GM18873 (cell line): Measurements from ENCODE around the gene NUDT2.
"Not testable (repeated sequence)": the region's sequence is repeated elsewhere in the genome, so short reads cannot be mapped to it uniquely, and the experiment has no call there.

Source experiments
- ATAC-seq: cut with Tn5 transposase; IDR thresholded peaks from one replicate; pipeline ENCODE4 v1.9.1; 2021; ENCODE audit warnings: mild to moderate bottlenecking, moderate library complexity, moderate number of reproducible peaks; ENCODE audit not compliant: unreplicated experiment, low FRiP score

Gene NUDT2

DNA sequence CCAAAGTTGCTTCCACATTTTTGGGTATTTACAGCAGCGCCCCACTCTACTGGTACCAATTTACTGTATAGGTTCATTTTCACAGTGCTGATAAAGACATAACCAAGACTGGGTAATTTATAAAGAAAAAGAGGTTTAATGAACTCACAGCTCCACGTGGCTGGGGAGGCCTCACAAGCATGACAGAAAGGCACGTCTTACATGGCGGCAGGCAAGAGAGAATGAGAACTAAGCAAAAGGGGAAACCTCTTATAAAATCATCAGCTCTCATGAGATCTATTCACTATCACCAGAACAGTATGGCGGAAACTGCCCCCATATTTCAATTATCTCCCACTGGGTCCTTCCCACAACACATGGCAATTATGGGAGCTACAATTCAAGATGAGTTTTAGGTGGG is 39.4 kb downstream of the NUDT2 start:
- ATAC-seq = not testable (repeated sequence)

DNA sequence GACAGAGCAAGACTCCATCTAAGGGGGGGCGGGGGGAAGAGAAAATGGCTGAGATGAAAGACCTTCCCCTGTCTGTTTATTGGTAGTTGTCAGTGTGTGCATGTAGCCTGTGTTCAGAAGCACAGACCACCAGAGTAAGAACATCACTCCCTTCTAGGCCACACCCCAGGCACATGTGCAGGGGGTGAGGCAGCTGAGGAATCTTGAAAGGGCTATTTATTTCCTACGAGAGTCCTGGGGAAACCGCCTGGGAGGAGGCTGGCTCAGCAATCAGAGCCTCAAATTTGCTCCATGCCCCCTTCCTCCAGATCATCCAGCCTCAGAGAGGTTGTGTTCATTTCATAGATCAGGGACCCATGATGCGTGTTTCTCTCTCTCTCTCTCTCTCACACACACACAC is 40.3 kb downstream of the NUDT2 start:
- no peak for ATAC-seq

DNA sequence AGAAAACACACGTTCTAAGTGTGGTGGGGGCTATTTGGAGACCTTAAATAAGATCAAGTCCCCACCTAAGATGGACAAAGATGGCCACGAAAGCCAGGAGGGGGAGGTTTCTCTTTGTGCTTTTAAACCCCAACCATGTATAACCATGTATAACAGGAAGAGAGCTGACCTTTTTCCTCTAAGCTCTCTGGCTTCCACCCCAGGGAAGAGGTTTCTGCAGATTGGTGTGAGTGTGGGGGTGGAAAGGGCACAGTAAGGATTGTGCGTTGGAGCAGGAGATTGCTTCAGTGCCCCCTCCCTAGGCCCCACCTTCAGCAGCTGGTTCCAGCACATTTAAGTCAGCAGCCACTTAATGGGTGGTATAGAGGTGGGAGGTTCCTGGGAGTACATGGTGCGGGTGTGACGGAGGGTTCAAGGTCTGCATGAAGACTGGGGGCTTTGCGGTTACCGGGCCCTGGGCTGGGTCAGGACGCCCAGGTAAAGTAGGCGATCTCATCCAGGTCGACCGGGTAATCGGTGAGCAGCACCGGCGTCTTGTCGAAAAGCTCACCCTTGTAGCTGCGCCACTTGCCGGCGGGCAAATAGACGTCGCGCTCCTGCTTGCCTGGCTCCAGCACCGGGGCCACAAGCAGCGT is 41.1 kb downstream of the NUDT2 start:
- ATAC-seq = no peak

DNA sequence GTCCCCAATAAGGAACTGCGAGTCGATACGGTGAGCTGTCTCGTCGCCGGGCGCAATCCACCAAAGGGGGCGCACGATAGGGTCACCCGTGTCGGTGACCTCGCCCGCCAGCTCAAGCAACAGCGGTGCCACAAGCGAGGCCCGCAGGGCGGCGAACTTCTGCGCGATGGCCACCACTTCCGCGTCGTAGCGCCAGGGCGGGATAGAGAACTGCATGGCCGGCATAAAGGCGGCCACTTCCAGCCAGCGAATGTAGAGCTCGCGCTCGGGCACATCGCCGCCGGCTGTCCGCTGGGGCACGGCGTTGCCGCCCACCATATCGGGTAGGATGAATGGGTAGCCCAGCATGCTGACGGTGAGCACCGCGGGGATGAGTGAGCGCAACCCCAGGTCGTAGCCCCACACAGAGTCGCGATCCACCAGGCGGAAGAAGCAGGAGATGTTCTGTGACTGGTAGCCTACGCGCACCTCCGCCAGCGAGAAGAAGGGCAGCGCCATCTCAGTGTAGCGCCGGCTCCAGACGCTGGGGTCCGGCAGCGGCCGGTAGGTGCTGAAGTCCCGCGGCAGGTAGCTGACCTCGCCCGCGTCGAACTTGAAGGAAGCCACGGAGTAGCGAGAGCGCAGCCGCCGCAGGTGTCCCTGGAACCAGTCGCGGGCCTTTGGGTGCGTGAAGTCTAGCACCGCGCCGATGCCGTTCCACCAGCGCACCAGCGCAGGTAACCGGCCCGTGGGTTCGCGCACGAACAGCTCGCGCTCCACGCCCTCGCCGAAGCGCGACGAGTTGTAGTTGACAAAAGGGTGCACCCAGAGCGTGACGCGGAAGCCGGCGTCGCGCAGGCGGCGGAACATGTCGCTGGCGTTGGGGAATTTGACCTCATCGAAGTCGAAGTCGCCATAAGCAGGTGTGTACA is 41.9 kb downstream of the NUDT2 start:
- no peak for ATAC-seq

DNA sequence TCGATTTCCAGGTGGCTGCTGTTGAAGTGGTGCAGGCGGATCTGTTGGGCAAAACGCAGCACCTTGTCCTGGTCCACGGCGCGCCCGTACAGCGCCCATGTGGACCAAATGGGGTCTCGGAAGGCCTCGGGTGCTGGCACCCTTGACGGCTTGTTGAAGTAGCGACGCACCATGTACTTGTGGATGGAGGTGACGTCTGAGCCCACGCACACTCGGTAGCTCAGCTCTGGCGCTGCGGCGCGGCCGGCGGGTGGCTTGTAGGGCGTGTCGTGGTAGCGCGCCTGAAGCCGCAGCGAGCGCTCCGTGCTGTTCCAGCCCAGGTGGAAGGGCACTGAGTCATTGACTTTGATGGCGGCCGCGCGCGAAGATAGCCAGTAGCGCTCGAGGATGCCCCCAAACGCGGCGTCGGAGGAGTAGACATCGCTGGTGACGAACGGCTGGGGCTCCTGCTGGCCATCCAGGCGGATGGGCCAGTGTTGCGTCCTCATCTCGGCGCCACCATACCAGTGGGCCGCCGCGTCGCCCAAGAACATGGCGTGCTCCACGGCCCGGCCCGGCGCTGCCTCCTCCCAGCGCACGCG is 42.6 kb downstream of the NUDT2 start:
- ATAC-seq = no peak

DNA sequence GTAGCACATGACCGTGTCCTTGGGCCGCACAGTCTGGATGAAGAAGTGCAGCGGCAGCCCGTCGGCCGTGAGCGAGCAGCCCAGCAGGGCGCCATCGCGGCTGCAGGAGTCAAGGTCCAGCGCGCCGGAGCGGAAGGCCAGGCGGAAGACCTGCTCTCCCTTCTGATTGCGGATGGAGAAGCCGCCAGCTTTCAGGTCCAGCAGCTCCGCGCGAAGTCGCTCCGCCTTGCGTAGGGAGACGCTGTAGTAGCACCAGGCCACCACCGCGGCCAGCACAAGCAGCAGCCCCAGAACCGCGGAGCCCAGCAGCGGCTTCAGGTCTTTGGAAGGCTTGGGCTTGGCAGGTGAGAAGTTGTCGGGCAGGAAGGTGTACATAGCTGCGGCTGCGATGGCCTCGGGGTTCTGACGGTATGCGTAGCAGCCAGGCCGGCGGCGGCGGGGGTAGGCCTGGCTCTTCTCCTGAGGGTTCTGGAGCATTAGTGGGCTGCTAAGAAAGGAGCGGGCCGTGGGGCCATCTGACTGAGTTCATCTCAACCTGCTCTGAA is 43.2 kb downstream of the NUDT2 start:
- ATAC-seq = no peak

DNA sequence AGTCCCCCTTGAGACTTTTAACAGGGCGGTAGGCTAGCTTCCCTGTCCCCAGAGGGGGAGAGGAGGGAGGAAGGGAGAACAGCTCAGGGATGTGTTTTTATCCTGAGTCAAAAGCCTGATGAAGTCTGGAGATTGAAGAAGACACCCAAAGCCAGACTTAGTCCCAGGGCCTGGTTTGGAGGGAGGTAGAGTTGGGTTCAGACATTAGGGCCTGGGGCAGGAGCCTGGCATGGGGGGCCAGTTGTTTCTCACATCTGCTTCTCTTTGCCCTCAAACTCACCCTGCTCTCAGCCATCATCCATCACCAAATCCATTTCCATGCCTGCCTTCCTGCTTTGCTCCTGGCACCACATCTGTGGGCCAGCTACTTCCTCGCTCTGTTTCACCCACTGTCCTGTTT is 44.4 kb downstream of the NUDT2 start:
- ATAC-seq = no peak

DNA sequence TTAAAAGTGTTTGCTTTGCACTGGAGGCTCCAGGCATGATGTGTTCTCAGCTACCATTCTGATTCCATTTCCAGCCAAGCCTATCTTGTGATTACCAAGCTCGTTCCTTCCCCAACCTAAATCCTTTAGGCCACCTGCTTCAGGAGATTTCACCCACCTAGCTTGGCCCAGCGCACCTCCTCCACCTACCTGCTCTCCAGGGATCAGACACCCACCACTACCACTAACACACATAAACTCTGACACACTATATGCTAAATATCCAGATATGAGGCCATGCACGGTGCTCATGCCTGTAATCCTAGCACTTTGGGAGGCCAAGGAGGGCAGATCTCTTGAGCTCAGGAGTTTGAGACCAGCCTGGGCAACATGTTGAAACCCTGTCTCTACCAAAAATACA is 45.0 kb downstream of the NUDT2 start:
- no peak for ATAC-seq

DNA sequence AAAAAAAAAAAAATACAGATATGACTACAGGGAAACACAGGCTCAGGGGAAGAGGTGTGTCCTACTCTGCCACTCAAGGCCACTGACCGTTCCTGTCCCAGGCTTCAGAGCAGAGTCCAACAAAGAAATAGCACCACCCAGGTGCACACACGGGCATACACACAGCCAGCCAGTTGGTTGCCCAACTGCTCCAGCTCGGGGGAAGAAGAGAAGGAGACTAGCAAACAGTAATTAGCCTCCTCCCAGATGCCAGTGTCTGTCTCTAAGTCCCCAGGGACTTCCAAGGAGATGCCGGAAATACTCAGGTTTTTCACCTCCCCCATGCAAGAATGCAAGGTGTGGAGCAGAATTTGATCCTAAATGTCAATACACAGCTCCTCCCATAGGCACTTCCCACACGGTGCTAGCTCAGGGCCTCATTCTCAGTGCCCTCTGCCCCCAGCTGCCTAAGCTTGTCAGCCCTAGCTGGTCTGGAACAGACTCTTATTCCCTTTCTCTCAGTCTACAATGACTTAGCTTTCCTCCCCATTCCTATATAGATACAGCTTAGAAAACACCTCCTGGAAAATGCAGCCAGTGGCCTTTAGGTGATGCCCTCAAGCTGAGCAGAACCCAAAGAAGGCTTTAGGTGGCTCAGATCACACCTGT is 45.7 kb downstream of the NUDT2 start:
- ATAC-seq = no peak

DNA sequence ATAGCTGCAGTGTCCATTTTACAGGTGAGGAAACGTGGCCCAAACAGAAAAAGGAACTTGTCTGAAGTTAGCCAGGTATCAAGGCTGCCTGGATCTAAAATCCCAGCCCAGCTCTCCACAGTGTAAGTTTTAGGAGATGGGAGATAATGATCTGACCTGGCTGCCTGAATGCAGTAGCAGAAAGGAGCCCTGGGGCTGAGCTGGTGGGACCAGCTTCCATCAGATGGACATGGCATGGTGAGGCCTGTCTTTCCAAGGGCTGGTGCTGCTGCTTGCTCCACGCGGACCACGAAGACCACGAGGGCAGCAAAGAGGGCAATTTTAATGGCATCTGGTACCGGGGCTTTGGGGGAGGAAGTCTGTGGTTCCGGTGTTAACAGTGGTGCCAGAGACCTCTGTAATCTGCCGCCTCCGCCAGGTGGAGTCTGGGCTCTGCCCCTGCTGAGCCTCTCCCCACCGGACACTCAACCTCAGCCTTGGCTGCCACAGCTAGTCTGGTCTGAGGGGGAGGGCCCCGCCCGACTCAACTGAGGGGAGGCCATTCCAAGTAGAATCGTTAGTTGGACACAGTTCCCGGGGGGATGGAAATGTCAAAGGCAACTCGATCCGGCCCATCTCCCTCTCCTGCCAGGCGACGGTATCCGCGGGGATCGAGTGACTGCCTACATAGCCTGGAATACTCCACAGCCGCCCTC is 46.7 kb downstream of the NUDT2 start:
- ATAC-seq = no peak

DNA sequence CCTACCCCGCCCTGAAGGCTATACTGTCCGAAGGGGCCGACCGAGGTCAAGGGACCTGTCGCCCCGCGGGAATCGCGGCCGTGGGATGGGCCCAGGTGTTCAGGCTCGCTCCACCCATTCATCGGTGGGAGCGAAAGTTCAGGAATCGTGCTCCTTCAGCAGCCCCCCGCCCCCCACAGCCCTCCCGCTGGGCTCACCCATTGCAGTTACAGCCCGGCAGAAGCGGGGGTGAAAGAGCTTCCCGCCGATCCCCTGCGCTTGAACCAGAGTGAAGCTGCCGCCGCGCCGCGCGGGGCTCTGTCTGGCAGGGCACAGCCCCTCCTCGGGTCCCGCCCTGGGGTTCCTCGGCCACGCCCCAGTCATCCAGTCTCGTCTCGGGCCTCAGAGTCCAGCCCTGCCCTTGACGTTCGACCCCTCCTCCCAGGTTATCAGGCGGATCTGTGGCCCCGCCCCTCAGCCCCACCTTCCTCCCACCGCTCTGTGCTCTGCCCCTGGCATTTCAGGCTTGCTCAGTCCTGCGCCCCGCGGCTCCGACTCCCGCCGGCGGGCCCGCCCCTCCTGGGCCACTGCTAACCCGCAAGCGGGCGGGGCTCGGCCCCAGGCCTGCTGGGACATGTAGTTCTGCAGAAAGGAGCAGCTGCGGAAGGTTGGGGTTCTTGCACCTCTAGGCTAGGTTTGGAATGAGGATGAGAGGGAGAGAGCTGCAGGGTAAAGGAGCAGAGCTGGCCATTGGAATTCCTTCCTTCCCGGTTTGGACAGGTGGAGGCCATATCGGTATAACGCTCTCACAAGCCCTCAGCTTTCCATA is 47.4 kb downstream of the NUDT2 start, which contains the start of gene MYORG:
Gene MYORG (minus strand): TSS at position 303 of the 808 bp plus-strand sequence. CDS start 3,955 bp downstream, outside the sequence.
- ATAC-seq = peak; percentile 69

DNA sequence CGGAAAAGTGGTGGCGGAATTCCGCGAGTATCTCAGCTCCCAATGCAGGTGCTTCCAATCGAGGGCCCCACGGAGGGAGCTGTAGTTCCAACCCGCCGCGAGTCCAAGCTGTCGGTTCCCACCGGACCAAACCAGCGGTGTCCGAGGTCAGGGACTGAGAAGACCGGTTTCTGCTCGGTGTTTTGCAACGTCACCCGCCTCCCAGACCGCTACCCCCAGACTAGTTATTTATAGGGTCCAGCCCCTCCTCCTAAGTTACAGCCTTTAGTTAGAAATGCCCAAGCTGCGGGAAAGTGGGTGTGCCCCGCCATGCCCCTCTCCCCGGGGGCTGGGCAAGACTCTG is 48.0 kb downstream of the NUDT2 start:
- ATAC-seq = no peak

DNA sequence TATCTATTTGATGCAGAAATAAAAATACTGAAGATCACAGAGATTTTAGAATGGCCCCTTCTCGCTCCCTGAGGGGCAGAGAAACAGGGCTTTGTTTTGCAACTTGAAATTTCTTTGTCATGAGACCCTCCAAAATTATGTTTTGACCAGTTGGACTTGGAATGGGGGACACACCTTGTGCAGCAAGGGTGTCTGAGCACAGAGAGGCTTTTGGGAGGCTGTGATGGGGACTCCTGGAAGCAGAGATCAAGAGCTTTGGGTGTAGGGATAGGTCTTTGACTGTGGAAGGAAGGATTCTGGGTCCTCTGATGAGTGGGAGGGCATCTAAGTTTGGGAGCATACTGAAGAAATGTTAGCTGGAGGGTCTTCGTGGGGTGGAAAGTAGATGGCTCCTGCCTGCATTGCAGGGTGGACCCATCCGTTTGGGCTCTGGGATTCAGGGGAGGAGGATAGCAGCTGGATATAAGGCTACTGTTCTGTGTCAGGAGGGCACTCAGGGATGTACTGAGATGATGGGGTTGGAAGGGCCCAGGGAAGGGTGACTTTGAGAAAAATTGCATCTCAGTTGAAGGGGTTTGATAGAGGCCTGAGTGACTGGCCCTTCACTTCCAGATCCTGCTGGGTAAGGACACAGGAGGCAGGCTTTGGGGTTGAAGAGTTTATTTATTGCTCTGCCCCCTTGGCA is 49.1 kb downstream of the NUDT2 start:
- no peak for ATAC-seq

DNA sequence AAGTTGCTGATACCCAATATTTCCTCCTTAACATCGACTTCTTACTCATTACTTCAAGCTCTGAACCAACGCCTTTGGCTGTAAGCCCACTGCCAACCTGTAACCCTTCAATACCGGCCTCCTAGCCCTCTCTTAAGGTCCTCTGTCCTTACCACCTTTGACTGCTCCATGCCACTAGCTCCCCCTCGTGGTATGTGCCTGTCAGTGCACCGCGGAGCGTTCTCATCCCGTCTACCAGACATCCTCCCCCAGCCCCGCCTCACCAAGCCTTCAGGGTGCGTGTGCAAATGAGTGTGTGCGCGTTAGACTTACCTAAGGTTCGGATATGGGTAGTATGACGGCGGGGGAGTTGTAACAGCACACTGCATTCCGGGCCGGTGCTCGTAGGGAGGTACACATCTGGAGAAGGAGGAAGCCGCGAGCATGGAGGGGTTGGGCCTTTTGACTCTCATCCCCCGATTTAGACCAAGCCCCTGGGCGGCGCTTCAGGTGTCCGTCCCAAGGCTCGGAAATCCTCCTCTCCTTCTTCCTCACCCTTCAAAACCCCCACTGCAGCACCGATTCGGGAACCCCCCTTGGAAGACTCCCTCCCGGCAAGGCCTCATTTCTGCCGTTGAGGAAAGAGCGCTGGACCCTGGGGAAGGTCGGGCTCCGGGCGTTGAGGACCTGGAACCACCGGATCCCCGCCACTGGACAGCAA is 50.1 kb downstream of the NUDT2 start:
- no peak for ATAC-seq

DNA sequence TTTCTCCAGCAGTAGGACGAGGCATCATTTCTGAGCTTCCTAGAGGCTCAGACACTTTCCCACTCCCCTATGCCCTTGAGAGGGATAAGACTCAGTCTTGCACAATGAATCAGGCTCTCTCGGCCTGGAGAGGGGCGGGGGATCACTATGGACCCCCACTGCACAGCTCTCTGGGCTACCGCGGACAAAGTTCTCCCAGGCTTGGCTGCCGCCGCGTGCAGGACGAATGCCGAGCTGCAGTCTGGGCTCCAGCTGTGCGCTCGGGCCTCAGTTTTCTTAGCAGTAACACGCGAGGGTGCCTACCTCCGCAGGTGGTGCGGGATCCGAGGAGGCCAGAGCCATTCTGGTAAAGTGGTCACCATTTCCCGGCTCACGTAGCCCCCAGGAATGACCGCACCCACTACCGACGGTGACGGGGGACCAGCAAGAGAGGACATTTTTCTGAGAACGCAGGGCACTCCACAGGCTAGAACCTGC is 50.7 kb downstream of the NUDT2 start:
- ATAC-seq = no peak

DNA sequence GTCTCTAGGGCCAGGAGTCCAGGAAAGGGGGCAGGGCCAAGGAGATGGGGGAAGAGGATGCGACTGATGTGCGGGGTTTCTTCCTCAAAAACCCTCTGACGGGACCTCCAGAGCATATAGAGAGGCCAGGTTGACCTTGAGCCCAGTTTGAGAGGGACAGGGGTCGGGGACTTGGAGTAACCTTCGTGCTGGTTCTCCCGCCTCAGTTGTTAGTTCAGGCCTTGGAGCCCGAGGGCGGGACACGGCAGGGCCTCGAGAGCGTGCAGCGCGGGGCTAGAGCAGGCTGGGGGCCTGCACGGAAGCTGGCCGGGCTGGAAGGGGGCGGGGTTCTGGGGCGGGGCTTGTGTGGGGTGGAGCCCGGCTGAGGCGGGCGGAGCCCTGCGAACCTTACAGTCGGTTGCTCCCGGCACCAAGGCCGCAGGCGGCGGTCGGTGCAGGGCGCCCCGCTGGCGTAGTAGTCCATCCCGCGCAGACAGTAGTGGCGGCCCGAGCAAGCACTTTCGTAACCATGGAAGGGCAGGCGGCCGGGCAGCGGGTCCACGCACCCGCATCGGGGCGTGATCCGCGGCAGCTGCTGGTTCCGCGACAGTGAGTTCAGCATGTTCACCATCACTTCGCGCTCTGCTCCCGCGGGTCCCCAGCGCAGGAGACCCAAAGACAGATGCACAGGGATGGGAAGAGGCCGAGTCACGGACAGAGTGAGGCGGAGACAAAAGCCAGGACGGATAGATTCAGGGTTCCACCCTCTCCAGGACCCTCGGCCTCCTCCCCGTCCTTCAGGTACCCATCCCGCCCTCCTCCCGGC is 51.3 kb downstream of the NUDT2 start:
- ATAC-seq = no peak

DNA sequence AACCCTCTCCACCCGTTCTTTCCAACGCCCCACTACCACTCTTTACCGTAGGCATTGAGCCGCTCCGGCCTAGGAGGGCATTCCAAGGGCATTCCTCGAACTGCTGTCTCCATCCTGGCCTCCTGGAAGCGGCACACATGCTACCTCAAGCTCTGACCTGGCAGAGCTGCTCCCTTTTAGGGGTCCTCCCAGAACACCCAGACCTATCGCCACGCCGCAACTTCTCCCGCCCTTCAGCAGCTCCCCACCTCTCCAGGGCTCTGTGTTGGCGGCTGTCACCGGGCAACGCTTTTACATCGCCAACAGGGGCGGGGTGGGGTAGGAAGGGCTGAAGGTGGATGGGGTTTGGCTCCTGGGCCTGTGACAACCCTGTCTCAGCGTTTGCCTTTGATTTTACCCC is 52.0 kb downstream of the NUDT2 start:
- ATAC-seq = no peak
